ENCODE measurements around the gene TSNAX.
"Not testable (repeated sequence)": the region's sequence is repeated elsewhere in the genome, so short reads cannot be mapped to it uniquely, and the experiment has no call there.

Gene TSNAX

DNA sequence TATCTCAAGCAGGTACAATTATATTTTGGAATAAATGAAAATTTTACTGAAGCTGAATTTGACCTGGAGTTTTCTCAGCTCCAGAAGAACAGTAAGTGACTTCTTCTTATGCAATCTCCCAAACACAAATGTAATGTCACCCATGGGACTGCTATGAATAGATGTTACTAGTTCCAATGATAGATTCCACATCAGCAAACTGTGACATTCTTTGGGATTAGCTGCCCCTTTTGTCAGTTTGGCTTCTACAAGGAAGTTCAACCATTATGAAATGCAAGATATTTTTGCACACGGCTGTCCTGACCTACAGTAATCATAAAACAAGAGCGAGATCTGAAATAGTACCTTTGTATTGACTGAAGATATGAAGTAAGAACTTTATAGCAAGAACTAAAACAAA lies 27.8 kb upstream of the TSNAX start:
- TF ChIP-seq JUND (IDR thresholded peaks at IDR 0.05; ENCODE audit: low read depth), result no peak
- in situ Hi-C loops (cut with HindIII; ENCODE audit: low pct_unique_long_range_greater_than_20kb, low sequenced_read_pairs), result no loop called here
- DNase-seq (ENCODE audit: low read depth in 1 of 2, low spot score in 1 of 2), result no peak

DNA sequence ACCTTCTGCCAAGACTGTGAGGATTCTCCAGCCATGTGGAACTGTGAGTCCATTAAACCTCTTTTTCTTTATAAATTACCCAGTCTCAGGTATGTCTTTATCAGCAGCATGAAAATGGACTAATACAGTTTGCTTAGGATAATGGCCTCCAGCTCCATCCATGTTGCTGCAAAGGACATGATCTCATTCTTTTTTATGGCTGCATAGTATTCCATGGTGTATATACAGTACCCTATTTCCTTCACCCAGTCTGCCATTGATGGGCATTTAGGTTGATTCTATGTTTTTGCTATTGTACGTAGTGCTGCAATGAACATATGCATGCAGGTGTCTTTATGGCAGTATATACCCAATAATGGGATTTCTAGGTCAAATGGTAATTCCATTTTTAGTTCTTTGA lies 25.3 kb upstream of the TSNAX start:
- DNase-seq (ENCODE audit: low read depth in 1 of 2, low spot score in 1 of 2); in situ Hi-C loops (cut with HindIII; ENCODE audit: low pct_unique_long_range_greater_than_20kb, low sequenced_read_pairs): not testable (repeated sequence)

DNA sequence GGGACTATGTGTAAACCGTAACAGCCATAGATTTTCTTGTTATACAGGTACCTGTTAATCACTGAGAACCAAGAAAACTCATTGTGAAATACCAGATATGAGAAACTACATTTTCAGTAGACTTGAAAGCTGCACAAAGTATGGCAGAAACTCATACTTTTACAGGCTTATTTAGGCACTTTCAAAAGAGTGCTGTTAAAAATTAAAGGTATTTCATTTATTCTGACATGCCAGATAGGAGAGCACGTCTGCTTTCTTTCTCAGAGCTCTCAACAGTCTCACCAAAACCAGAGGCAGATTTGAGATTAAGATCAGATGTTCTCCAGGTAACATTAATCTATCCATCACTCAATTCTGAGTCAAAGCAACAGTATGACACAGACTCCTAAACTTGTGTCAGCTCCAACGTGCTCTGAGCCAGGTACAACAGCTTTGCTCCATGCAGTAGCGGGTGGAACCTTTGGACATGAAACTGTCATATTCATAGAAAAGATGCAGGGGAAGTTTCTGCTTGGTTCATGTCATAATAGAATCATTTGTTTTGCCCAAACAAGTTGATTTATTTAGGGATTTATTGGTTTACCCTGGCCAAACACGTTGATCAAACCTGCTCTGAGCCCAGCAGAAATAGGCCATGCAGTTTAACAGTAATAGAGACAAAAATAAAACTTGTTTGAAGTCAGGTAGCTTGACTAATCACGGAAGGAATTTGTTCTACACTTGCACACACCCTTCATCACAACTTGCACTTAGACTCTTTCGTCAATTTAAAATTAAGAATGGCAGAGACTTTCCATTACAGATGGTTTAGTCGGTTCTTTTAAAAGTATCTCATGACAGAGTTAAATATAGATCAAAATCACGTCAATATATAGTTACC lies 20.8 kb upstream of the TSNAX start:
- DNase-seq (ENCODE audit: low read depth in 1 of 2, low spot score in 1 of 2), result peak in 1 of 2 experiments; percentile 27

DNA sequence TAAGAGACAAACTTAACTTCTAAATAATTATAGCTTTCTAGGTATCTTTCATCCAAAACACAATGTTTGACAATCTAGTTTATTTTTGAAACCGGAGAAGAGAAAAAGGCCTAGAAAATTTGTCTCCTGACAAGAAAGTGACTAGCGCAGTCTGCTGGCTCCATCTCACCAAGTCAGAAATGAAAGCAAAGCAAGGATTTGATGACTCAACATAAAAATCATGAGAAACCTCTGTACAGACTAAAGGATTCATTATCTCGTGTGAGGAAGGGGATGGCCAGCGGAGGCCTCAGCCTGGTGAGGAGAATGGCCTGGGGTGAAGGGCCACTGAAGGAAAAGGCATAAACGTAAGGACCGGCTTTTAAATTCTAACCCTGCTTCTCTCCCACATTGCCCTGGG lies 20.0 kb upstream of the TSNAX start:
- DNase-seq (ENCODE audit: low read depth in 1 of 2, low spot score in 1 of 2), result no peak
- no peak for TF ChIP-seq JUND (IDR thresholded peaks at IDR 0.05; ENCODE audit: low read depth)
- in situ Hi-C loops (cut with HindIII; ENCODE audit: low pct_unique_long_range_greater_than_20kb, low sequenced_read_pairs), result no loop called here

More for the DNA sequence above, 20.8 kb upstream of the TSNAX start:
- in situ Hi-C loops (cut with HindIII; ENCODE audit: low pct_unique_long_range_greater_than_20kb, low sequenced_read_pairs), result no loop called here
- no peak for TF ChIP-seq JUND (IDR thresholded peaks at IDR 0.05; ENCODE audit: low read depth)

DNA sequence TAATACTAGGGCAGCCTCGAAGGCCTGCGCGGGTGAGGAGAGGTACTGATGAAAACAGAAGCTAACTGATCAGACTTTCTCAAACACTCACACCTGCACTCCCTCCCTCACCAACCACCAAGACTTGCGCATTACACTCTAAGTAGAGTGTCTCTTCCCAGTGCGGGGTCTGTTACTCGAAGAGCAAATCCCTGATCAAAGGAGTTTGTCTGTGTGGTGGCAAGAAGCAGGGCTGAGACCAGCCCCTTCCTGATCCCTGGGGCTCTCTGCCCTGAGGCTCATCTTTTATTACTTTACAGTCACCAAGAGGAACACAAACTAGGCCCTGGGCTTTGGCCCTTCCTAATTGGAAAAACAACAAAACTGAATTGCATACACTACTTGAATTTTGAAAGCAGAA lies 19.5 kb upstream of the TSNAX start:
- in situ Hi-C loops (cut with HindIII; ENCODE audit: low pct_unique_long_range_greater_than_20kb, low sequenced_read_pairs), result no loop called here
- TF ChIP-seq JUND (IDR thresholded peaks at IDR 0.05; ENCODE audit: low read depth), result no peak

DNA sequence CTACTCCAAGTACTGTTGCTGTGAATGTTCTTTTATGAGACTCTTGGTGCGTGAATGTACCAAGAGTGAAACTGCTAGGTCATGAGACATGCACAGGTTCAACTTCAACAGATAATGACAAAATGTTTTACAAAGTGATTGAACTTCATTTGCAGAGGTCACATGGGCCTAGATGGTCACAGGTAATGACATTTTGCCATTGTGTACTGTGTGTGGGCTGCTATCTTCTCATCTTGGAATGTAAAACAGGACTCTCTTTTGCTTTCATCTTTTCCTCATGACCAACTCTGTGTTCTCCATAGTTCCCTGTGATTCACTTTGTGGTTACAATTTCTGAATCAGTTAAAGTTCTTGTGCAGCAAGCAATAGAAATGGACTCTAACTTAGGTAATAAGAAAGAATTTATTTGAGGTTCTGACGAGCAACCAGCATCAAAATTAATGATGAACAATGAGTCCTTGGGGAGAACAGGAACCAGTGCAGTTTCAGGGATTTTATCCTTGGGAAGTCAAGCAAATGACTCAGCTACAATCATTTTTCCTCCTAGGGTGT lies 16.2 kb upstream of the TSNAX start:
- DNase-seq (ENCODE audit: low read depth in 1 of 2, low spot score in 1 of 2), result no peak
- no peak for TF ChIP-seq JUND (IDR thresholded peaks at IDR 0.05; ENCODE audit: low read depth)
- in situ Hi-C loops (cut with HindIII; ENCODE audit: low pct_unique_long_range_greater_than_20kb, low sequenced_read_pairs), result no loop called here

More for the DNA sequence above, 19.5 kb upstream of the TSNAX start:
- DNase-seq (ENCODE audit: low read depth in 1 of 2, low spot score in 1 of 2), result no peak

DNA sequence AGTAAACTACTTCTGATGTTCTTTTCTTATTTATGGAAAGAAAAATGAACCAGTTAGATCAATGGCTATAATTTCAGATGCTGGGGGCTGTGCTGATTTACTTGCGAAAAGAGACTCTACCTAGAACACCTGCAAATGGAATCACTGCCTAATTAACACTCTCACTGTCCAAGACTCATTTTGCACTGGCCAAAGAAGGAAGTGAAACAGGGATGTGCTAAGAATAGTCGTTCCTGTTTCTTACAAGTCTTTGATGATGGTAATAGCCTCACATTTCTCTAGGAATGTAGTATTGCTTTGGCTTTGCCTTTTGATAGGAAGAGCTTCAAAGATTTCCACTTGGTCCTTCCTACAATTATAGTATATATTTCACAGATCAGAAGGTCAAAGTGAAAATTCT lies 12.7 kb upstream of the TSNAX start:
- in situ Hi-C loops (cut with HindIII; ENCODE audit: low pct_unique_long_range_greater_than_20kb, low sequenced_read_pairs), result no loop called here
- no peak for TF ChIP-seq JUND (IDR thresholded peaks at IDR 0.05; ENCODE audit: low read depth)
- DNase-seq (ENCODE audit: low read depth in 1 of 2, low spot score in 1 of 2), result no peak

DNA sequence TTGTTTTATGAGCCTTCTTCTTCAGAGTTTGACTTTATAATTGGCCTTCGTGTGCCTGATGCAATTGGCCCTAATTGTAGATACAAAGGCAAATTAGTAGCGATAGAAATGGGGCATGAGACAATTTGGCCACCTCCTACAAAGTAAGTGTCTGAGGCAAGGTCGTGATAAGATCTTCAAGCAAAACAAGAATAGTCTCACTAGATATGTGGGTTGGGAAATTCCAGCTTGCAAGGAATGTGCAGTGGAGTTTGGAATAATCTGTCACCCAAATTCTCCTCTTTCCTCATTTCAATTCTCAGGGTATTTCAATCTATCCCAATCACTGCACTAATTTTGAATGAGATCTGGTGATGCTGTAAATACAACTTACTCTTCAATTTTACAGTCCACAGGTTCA lies 11.4 kb upstream of the TSNAX start:
- DNase-seq (ENCODE audit: low read depth in 1 of 2, low spot score in 1 of 2), result peak in 1 of 2 experiments; percentile 29

DNA sequence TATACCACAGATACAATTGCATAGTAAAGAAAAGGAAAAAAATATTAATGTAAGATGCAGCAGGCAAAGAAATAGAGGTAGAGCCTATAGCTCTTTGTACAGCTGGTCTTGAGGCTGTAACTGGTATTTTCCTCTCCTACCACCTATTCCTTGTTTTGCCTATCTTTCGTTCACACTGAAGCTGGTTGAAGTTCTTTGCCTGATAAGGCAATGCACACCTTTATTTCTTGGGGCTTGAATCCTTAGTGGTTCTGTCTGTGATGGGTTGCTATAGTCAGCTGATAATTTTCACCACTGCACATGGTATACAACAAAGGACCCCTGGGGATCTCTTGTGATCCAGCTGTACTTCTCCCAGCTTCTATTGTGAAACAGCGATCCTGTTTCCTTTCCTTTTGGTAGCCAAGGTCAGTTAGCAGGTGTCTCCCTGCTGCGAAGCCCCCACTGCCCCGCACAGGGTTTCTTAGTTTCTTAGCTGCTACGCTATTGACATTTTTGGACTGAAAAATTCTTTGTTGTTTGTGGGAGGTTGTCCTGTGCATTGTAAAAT lies 9.9 kb upstream of the TSNAX start:
- DNase-seq (ENCODE audit: low read depth in 1 of 2, low spot score in 1 of 2), result no peak
- in situ Hi-C loops (cut with HindIII; ENCODE audit: low pct_unique_long_range_greater_than_20kb, low sequenced_read_pairs), result no loop called here
- no peak for TF ChIP-seq JUND (IDR thresholded peaks at IDR 0.05; ENCODE audit: low read depth)

More for the DNA sequence above, 11.4 kb upstream of the TSNAX start:
- in situ Hi-C loops (cut with HindIII; ENCODE audit: low pct_unique_long_range_greater_than_20kb, low sequenced_read_pairs), result no loop called here
- no peak for TF ChIP-seq JUND (IDR thresholded peaks at IDR 0.05; ENCODE audit: low read depth)

DNA sequence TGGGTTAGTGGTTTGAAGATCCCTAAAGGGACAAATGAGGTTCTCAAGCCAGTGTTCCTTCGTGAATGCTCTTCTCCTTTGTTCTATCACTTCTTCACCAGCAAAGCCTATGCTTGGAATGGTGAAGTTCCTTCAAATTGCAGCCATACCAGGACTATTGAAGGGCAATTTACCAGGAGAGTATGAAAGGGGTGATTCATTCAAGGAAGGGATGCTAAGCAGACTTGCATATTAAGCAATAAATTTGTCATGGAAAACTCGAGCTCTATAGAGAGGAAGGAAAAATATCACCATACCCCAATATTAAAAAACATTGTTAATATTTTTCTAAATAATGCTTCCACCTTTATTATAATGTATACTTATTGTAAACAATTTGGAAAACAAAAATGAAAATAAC lies 9.3 kb upstream of the TSNAX start:
- TF ChIP-seq JUND (IDR thresholded peaks at IDR 0.05; ENCODE audit: low read depth), result no peak
- in situ Hi-C loops (cut with HindIII; ENCODE audit: low pct_unique_long_range_greater_than_20kb, low sequenced_read_pairs), result no loop called here
- no peak for DNase-seq (ENCODE audit: low read depth in 1 of 2, low spot score in 1 of 2)

DNA sequence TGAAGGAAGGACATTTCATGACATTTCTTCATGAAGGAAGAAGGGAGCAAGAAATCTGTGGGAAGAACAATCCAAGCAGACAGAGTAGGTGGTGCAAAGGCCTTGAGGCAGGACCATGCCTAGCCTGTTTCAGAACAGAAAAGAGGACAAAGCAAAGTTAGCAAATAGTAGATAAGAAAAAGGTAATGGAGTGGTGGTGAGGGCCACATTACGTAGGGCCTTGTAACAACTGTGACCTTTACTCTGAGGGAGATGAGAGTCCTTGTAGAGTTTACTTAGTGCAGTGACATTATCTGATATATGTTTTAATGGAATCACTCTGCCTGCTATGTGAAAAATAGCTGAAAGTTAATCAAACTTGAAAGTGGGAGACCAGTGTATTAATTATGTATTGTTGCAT lies 6.4 kb upstream of the TSNAX start:
- no peak for TF ChIP-seq JUND (IDR thresholded peaks at IDR 0.05; ENCODE audit: low read depth)
- in situ Hi-C loops (cut with HindIII; ENCODE audit: low pct_unique_long_range_greater_than_20kb, low sequenced_read_pairs), result no loop called here

DNA sequence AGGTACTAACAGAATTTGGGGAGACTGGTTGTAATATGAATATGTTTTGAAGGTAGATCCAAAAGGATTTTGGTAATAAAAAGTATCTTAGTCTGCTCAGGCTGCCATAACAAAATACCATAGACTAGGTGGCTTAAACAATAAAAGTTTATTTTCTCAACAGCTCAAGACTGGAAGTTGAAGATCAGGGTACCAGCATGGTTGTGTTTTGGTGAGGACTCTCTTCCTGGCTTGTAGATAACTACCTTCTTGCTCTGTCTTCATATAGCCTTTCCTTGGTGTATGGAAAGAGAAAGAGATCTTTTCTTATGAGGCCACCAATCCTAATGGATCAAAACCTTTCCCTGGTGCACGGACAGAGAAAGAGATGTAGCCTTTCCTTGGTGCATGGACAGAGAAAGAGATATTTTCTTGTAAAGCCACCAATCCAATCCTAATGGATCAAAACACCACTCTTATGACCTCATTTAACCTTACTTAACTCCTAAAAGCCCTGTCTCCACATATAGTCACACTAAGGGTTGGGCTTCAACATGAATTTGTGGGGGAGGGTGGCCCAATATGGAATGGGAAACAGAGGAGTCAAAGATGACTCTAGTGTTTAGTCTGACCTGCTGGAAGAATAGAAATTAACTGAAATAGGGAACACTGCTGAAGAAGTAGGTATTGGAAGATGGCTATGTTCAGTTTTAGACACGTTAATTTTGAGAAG lies 5.4 kb upstream of the TSNAX start:
- TF ChIP-seq JUND (IDR thresholded peaks at IDR 0.05; ENCODE audit: low read depth), result no peak
- no peak for DNase-seq (ENCODE audit: low read depth in 1 of 2, low spot score in 1 of 2)
- in situ Hi-C loops (cut with HindIII; ENCODE audit: low pct_unique_long_range_greater_than_20kb, low sequenced_read_pairs), result no loop called here

More for the DNA sequence above, 6.4 kb upstream of the TSNAX start:
- DNase-seq (ENCODE audit: low read depth in 1 of 2, low spot score in 1 of 2), result no peak

DNA sequence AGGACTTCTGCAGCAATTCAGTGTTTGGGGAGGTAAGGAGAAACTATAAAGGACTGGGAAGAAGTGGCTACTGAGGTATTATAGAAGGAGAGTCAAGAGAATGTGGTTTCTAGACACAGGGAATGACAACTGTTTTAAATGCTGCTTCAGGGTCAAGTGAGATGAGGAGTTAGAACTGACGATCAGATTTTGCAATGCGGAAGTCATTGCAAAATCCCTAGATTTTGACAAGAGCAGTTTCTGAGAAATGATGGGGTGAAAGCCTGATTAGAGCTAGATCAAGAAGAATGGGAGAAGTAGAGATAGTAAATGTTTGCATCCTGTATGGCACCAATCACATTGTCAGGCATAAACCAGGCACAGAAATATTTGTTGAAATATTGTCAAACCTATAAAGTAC lies 4.7 kb upstream of the TSNAX start:
- DNase-seq (ENCODE audit: low read depth in 1 of 2, low spot score in 1 of 2), result no peak
- in situ Hi-C loops (cut with HindIII; ENCODE audit: low pct_unique_long_range_greater_than_20kb, low sequenced_read_pairs), result no loop called here
- no peak for TF ChIP-seq JUND (IDR thresholded peaks at IDR 0.05; ENCODE audit: low read depth)

Data from T47D (cell line).